ENCODE data around the gene PGM1. TPM values are rescaled to one million over a fixed set of nuclear protein-coding genes. Genes with fewer than 3 reads are reported as not detected.
"Not testable (repeated sequence)": the region's sequence is repeated elsewhere in the genome, so short reads cannot be mapped to it uniquely, and the experiment has no call there.

PGM1 gene
- total RNA-seq = 29.2 and 30.8 TPM in 2 replicates

GRCh38 chr1:63593303-63593885, at the start of gene PGM1:
Gene PGM1 (plus strand): TSS chr1:63593411. CDS start chr1:63593489, 78 bp downstream.
- no peak for DNase-seq (ENCODE audit: extremely low read depth, low read depth, low spot score)

GRCh38 chr1:63545780-63546179, 47.4 kb upstream of the PGM1 start:
- no peak for DNase-seq (ENCODE audit: extremely low read depth, low read depth, low spot score)

- DNase-seq (ENCODE audit: extremely low read depth, low read depth, low spot score) = no peak
Observed at GRCh38 chr1:63547621-63548294, 45.5 kb upstream of the PGM1 start.

- DNase-seq (ENCODE audit: extremely low read depth, low read depth, low spot score) = no peak
Observed at GRCh38 chr1:63548303-63548702, 44.9 kb upstream of the PGM1 start.

- no peak for DNase-seq (ENCODE audit: extremely low read depth, low read depth, low spot score)
Observed at GRCh38 chr1:63548877-63549276, 44.3 kb upstream of the PGM1 start.

- no peak for DNase-seq (ENCODE audit: extremely low read depth, low read depth, low spot score)
Observed at GRCh38 chr1:63555480-63555879, 37.7 kb upstream of the PGM1 start.

- no peak for DNase-seq (ENCODE audit: extremely low read depth, low read depth, low spot score)
Observed at GRCh38 chr1:63557365-63557987, 35.7 kb upstream of the PGM1 start.

GRCh38 chr1:63559357-63559756, 33.9 kb upstream of the PGM1 start:
- DNase-seq (ENCODE audit: extremely low read depth, low read depth, low spot score) = no peak

GRCh38 chr1:63563745-63564144, 29.5 kb upstream of the PGM1 start:
- no peak for DNase-seq (ENCODE audit: extremely low read depth, low read depth, low spot score)

GRCh38 chr1:63569068-63569467, 24.1 kb upstream of the PGM1 start:
- DNase-seq (ENCODE audit: extremely low read depth, low read depth, low spot score) = no peak

- DNase-seq (ENCODE audit: extremely low read depth, low read depth, low spot score) = no peak
Observed at GRCh38 chr1:63569640-63570316, 23.4 kb upstream of the PGM1 start.

- not testable (repeated sequence) for DNase-seq (ENCODE audit: extremely low read depth, low read depth, low spot score)
Observed at GRCh38 chr1:63572686-63573085, 20.5 kb upstream of the PGM1 start.

- not testable (repeated sequence) for DNase-seq (ENCODE audit: extremely low read depth, low read depth, low spot score)
Observed at GRCh38 chr1:63574203-63574796, 18.9 kb upstream of the PGM1 start.

- no peak for DNase-seq (ENCODE audit: extremely low read depth, low read depth, low spot score)
Observed at GRCh38 chr1:63575340-63575826, 17.8 kb upstream of the PGM1 start.

- DNase-seq (ENCODE audit: extremely low read depth, low read depth, low spot score) = not testable (repeated sequence)
Observed at GRCh38 chr1:63586326-63586725, 6.9 kb upstream of the PGM1 start.

- no peak for DNase-seq (ENCODE audit: extremely low read depth, low read depth, low spot score)
Observed at GRCh38 chr1:63590166-63590560, 3.0 kb upstream of the PGM1 start.

GRCh38 chr1:63592536-63593302, 492 bp upstream of the PGM1 start:
- DNase-seq (ENCODE audit: extremely low read depth, low read depth, low spot score) = no peak

GRCh38 chr1:63593886-63594605, 835 bp downstream of the PGM1 start:
- DNase-seq (ENCODE audit: extremely low read depth, low read depth, low spot score) = no peak

GRCh38 chr1:63595435-63595834, 2.2 kb downstream of the PGM1 start:
- DNase-seq (ENCODE audit: extremely low read depth, low read depth, low spot score) = no peak

GRCh38 chr1:63599799-63600198, 6.6 kb downstream of the PGM1 start:
- no peak for DNase-seq (ENCODE audit: extremely low read depth, low read depth, low spot score)

Data from glomerular endothelial cell (primary cell).